GM23248 (cell line): ENCODE results near the gene GALNT2. TPM values are rescaled to one million over a fixed set of nuclear protein-coding genes. Genes with fewer than 3 reads are reported as not detected.

Experiments used
- DNase-seq: peaks from one replicate; pipeline ENCODE4 v3.0.0-alpha.2; 2015
- H2AFZ ChIP-seq: fragments of 200-600 bp; sonication (generic); 2 replicates; pipeline ENCODE4 v1.6.1; 2016; ENCODE audit warnings: antibody characterized with exemption
- H3F3A ChIP-seq: fragments of 200-600 bp; sonication (generic); 2 replicates; pipeline ENCODE4 v1.6.1; 2016; ENCODE audit warnings: mild to moderate bottlenecking, antibody characterized with exemption, mixed run types; ENCODE audit not compliant: insufficient read depth
- H3K27ac ChIP-seq: fragments of 200-600 bp; sonication (generic); 2 replicates; pipeline ENCODE4 v1.5.1; 2016; ENCODE audit warnings: mild to moderate bottlenecking
- H3K27me3 ChIP-seq: fragments of 200-600 bp; sonication (generic); replicated peaks from 2 replicates; pipeline ENCODE4 v1.6.1; 2016; ENCODE audit warnings: mild to moderate bottlenecking; ENCODE audit not compliant: insufficient read depth
- H3K36me3 ChIP-seq: fragments of 200-600 bp; sonication (generic); 2 replicates; pipeline ENCODE4 v1.6.1; 2016; ENCODE audit warnings: low read depth, mild to moderate bottlenecking
- H3K4me1 ChIP-seq: fragments of 200-600 bp; sonication (generic); 2 replicates; pipeline ENCODE4 v1.6.1; 2016; ENCODE audit warnings: mild to moderate bottlenecking; ENCODE audit not compliant: insufficient read depth
- H3K4me2 ChIP-seq: fragments of 200-600 bp; sonication (generic); one replicate; pipeline ENCODE4 v1.6.1; 2016; ENCODE audit warnings: mild to moderate bottlenecking; ENCODE audit not compliant: unreplicated experiment
- H3K4me3 ChIP-seq: fragments of 200-600 bp; sonication (generic); 2 replicates; pipeline ENCODE4 v1.5.1; 2016; ENCODE audit warnings: mild to moderate bottlenecking
- H3K79me2 ChIP-seq: fragments of 200-600 bp; sonication (generic); 2 replicates; pipeline ENCODE4 v1.6.1; 2016; ENCODE audit warnings: mild to moderate bottlenecking; ENCODE audit not compliant: insufficient read depth
- H3K9ac ChIP-seq: fragments of 200-600 bp; sonication (generic); 2 replicates; pipeline ENCODE4 v1.6.1; 2016; ENCODE audit warnings: mild to moderate bottlenecking
- H3K9me2 ChIP-seq: fragments of 200-600 bp; sonication (generic); 2 replicates; pipeline ENCODE4 v1.6.1; 2016; ENCODE audit warnings: mixed run types, mild to moderate bottlenecking, moderate library complexity; ENCODE audit not compliant: insufficient read depth
- H3K9me3 ChIP-seq: fragments of 200-600 bp; sonication (generic); one replicate; pipeline ENCODE4 v1.6.1; 2017; ENCODE audit warnings: low read depth
- H4K20me1 ChIP-seq: fragments of 200-600 bp; sonication (generic); 2 replicates; pipeline ENCODE4 v1.6.0; 2016; ENCODE audit not compliant: insufficient read depth
- EZH2 ChIP-seq: fragments of 200-600 bp; sonication (generic); IDR thresholded peaks from 2 replicates; pipeline ENCODE4 v1.6.1; 2018; ENCODE audit warnings: antibody characterized with exemption, mild to moderate bottlenecking; ENCODE audit not compliant: insufficient read depth, poor library complexity, severe bottlenecking
- EZH2phosphoT487 ChIP-seq: fragments of 200-600 bp; sonication (generic); IDR thresholded peaks from 2 replicates; pipeline ENCODE4 v1.6.1; 2018; ENCODE audit warnings: antibody characterized with exemption, moderate library complexity, mild to moderate bottlenecking, low read depth; ENCODE audit not compliant: insufficient read depth
- WGBS, 2 experiments: methylation state at CpG; one replicate each; pipeline ENCODE4 v1.1.6; 2015 to 2017; ENCODE audit warnings: low lambda C conversion rate in 2 of 2, low coverage in 1 of 2; ENCODE audit errors: missing lambda C conversion rate in 2 of 2; 5-methylcytosine and 5-hydroxymethylcytosine counted together
- in situ Hi-C: fragments of 300-500 bp; cut with MboI; formaldehyde crosslinking; loops from 2 replicates; pipeline ENCODE4 v1.15.0; 2020
- polyA plus RNA-seq: library from polyadenylated mRNA; unstranded; fragments of >200 nt; fragmentation: Nextera tagmentation; extraction: Ambion mirVana; gene quantifications from 2 replicates; pipeline ENCODE4 v1.2.1, GENCODE V29; 2016
- total RNA-seq: library from RNA; depleted of rRNA; stranded (reverse); fragments of >200 nt; shearing (Covaris generic); gene quantifications from 2 replicates; pipeline ENCODE4 v1.2.3, GENCODE V29; 2014

The GALNT2 gene
- total and polyA plus RNA-seq, 2 experiments from 2014 or later, result 111 to 124 TPM

DNA sequence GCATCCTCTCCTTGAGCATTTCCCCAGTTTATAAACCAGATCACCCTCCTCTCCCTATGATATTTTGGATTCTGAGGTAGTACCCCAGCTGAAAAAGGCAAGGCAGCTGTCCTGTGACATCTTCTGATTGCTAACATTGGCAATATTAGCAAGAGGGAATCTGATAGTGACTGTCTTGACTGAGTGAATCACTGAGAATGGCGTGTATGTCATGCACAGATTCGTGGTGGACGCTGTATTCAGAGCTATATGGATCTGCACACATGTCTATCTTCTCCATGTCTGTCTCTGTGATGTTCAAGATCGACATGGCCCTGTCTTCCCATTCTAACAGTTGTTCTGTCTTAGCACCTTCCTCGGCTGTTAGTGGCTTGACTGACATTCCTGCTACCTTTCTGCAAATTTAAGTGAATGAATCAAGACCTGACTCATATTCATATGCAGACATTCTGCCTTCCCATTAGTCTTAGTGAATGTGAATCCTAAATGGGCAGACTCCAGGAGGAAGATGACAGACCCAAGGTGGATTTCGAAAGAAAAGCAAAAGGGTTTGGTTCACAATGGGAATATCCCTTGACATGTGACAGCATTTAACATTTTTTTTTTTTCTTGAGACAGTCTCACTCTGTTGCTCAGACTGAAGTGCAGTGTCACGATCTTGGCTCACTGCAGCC lies 261.4 kb downstream of the GALNT2 start:
- H3K79me2 ChIP-seq, result no peaks in the 10 kb centered on the region
- no peaks in the 10 kb centered on the region for H3K4me1 ChIP-seq
- H2AFZ ChIP-seq, result no peak overlapping the region
- in situ Hi-C loops, result no loop called here
- H3K9ac ChIP-seq, result no peak overlapping the region
- no peaks in the 10 kb centered on the region for H3F3A ChIP-seq
- H3K4me3 ChIP-seq, result no peak overlapping the region
- H3K27me3 ChIP-seq, result no peaks in the 10 kb centered on the region
- peak; percentile 19 for DNase-seq
- no peak overlapping the region for H3K27ac ChIP-seq
- TF ChIP-seq EZH2phosphoT487 (no peak), EZH2 (no peak)
- WGBS, 2 experiments, result 63 to 75% methylated on average over 7 of the region's 7 CpGs
- no peaks in the 10 kb centered on the region for H3K9me3 ChIP-seq
- no peaks in the 10 kb centered on the region for H3K9me2 ChIP-seq
- H3K4me2 ChIP-seq, result no peak overlapping the region
- H3K36me3 ChIP-seq, result no peaks in the 10 kb centered on the region
- H4K20me1 ChIP-seq, result no peaks in the 10 kb centered on the region

DNA sequence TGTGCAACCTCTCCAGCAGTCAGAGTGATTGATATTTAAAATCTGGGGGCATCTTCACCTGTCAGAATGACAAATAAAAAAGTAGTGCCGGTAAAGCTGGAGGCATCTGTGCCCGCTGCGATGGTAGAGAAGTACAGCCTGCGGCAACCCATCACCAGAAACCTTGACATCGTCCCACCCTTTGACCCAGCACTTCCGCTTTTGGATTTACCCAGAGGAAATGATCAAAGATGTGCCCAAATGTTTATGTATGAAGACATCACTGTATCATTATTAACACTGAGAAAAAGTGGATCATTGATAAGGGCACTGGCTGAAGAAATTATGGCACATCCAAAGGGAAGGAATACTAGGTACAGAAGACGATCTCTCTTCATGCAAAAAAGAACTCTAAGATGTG lies 263.1 kb downstream of the GALNT2 start:
- H4K20me1 ChIP-seq, result no peaks in the 10 kb centered on the region
- WGBS, 2 experiments, result 79 to 81% methylated on average over 7 of the region's 7 CpGs
- H3K4me1 ChIP-seq, result no peaks in the 10 kb centered on the region
- H3K27me3 ChIP-seq, result no peaks in the 10 kb centered on the region
- no peaks in the 10 kb centered on the region for H3K9me3 ChIP-seq
- H2AFZ ChIP-seq, result no peak overlapping the region
- in situ Hi-C loops, result no loop called here
- H3K9ac ChIP-seq, result no peak overlapping the region
- no peak overlapping the region for H3K4me3 ChIP-seq
- TF ChIP-seq EZH2phosphoT487 (no peak), EZH2 (no peak)
- H3F3A ChIP-seq, result no peaks in the 10 kb centered on the region
- no peak overlapping the region for H3K4me2 ChIP-seq
- H3K79me2 ChIP-seq, result no peaks in the 10 kb centered on the region
- H3K9me2 ChIP-seq, result no peaks in the 10 kb centered on the region
- DNase-seq, result no peak
- H3K36me3 ChIP-seq, result no peaks in the 10 kb centered on the region
- H3K27ac ChIP-seq, result no peak overlapping the region
